GM21576 (cell line): Measurements from ENCODE around the gene PTPRF.

Source experiments
- ATAC-seq: cut with Tn5 transposase; IDR thresholded peaks from one replicate; pipeline ENCODE4 v1.9.1; 2021; ENCODE audit warnings: mild to moderate bottlenecking, moderate library complexity; ENCODE audit not compliant: unreplicated experiment

PTPRF gene

DNA sequence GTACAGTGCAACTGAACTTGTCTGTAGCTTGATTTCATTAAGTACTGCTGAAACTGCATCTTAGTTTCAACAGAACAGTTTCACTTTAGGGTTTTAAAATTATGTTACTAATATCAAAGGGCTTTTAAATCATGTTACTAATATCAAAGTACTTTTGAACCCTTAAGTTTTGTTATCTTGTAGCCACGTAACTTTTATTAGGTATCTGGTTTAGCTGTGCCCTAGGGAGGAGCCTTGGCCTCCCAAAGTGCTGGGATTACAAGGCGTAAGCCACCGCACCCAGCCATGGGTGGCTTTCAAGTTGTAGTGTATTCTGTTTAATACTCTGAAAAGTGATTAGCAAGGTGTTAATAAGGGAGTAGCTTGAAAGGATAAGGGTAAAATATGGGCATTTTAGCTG, 121.2 kb downstream of the PTPRF start:
- no peak for ATAC-seq

DNA sequence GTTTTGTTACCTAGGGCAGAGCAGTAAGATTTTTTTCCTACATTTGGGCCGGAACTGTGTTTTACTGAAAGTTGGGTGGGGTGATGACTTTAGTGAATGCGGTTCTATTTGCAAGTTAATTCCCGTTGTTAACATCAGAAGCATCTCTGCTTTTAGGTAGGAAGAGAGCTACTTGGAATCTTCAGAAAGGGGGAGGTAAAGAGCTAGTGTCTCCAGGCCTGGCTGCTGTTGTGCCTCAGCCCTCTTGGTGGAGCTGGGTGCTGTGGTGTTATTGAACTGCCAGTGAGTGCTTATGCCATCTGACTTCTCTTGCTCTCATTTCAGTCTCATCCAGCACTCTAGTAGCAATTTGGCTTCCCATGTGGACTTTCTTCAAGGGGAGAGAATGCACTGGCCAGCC, 122.7 kb downstream of the PTPRF start:
- ATAC-seq = no peak

DNA sequence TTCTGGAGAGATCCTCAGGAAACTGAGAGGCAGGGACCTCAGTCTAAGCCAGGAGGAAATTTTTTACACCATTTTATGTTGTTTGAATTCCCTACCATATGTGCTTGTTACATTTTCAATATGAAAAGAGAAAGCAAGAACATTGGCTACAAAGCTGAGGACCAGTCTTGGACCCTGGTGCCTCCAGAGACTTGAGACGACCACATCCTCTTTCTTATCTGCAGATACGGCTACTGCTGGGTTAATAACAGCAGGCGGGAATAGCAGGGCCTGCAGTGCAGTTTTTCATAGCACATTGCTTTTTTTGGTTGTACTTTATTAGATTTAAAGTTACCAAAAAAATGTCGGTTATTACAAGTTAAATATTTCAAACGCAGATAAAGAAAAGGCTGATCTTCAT, 123.2 kb downstream of the PTPRF start:
- ATAC-seq = no peak

DNA sequence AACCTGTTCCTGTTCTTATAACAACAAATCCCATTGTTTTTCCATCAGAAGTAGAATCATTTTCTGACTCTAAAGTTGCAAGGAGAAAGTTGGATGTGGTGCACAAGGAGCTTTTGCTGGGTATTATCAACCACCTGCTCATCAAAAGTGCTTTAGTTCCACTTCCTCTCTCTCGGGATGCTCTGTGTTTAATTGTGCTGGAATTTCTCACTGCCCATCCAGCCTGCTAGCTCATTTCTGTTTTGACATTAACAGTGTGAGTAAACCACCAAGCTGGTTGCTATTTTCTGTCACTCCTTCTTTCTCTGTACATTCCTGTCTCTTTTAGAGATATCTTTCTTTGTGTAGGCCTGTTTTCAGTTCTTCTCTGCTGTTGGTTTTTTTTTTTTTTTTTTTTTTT, 125.3 kb downstream of the PTPRF start:
- no peak for ATAC-seq

DNA sequence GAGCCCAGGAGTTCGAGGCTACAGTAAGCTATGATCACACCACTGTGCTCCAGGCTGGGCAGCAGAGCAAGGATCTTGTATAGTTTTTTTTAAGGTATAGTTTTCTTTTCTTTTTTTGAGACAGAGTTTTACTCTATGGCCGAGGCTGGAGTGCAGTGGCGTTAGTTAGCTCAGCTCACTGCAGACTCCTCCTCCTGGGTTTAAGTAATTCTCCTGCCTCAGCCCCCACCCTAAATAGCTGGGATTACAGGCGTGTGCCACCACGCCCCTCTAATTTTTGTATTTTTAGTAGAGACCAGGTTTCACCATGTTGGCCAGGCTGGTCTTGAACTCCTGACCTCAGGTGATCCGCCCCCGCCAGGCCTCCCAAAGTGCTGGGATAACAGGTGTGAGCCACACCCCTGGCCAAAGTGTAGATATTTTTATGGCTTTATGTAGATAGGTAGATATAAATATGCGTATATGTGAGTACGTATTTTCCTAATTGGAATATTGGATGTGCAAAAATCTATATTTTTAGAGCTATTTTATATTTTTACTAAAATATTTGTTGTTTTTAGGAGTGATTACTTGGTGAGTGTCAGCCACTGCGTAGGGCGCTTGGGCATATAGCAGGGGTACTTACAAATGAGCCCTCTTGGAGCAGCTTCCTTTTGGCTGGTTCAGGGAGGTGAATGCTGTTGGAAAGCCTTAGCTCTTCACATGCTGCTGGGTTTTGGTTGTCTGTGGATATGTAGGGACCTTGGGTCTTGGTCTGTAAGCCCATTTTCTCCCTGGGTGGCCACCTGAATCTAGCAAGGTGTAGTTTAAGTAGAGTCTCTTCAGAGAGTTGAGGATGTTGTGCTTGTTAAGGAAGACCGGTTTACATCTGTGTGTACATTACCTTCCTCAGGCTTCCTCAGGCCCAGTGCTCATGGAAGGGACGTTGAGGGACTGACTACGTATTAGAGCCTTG, 128.8 kb downstream of the PTPRF start:
- ATAC-seq = no peak

DNA sequence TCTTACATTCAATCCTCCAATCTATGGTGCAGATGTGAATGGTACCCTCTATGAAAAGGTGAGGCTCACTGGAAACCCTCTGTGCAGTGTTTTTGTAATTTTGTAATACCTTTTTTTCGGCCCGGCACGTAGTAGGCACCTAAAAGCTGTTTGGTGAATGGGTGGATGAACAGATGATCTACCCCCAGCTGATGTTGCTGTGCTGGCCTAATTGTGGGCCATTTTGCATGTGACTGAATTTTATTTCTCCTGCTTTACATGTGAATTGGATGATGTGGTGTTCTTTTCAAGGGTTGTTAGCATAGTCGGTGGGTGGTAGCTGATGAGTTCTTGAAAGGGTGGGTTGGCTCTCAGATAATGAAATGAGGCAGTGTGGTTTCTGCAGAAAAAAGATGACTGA, 129.7 kb downstream of the PTPRF start:
- ATAC-seq = no peak

DNA sequence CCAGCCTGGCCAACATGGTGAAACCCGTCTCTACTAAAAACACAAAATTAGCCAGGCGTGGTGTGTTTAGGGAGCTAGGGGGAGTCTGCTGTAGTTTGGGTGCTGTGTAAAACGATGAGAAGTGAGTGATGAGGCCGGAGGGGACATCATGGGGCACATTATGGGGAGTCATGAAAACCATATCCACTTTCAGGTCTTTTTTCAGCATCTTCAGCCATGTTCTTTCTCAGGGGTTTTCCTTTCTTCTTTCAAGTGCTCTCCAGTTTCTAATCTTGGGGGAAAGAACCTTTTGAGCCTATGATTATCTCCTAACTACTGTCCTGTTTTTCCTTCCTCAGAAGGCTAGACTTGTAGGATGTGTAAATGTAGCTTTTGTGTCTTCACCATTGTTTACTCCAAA, 133.7 kb downstream of the PTPRF start:
- ATAC-seq = no peak

DNA sequence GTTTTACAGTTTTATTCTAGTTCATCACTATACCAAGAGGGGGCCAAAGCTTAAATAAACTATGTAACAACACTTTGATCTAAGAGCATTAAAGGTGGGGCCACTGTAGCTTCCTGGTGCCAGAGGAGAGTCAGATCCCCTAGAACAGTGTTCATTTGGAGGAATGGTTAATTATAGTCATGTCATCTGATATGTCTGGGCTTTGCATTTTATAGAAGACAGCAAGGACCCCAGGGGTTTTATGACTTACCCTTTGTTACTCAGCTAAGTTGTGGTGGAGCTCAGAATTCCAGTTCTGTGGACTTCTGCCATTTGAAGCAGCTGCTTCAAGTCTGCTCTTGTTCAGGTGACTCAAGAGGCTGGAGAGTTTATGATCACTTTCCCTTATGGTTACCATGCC, 135.9 kb downstream of the PTPRF start:
- ATAC-seq = no peak

DNA sequence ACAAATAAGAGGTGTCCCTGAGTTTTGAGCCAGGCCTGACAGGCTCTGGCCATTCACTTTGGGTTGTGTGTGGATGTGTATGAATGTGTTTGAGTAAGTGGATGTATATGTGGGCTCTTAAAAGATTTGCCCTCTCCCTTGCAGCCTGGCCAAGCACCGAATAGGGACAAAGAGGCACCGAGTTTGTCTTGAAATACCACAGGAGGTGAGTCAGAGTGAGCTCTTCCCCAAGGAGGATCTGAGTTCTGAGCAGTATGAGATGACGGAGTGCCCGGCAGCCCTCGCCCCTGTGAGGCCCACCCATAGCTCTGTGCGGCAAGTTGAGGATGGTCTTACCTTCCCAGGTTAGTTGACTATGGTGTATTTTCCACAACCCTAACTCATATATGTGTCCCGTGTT, 138.3 kb downstream of the PTPRF start:
- no peak for ATAC-seq

DNA sequence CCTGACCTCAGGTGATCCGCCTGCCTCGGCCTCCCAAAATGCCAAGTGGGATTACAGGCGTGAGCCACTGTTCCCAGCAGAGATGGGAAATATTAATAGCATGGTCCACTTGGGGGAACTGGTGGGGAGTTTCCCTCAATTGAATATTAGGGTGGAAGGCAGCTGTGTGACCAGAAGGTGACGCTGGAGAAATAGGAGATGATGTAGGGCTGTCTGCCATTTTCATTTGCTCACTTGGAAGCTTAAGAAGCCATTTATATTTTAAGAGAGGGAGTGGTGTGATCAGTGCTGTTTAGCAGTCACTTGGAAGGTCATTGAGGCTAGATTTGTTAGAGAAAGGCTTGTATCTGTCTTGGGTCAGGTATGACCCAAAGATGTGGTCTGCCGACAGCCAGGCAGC, 139.2 kb downstream of the PTPRF start:
- ATAC-seq = no peak

DNA sequence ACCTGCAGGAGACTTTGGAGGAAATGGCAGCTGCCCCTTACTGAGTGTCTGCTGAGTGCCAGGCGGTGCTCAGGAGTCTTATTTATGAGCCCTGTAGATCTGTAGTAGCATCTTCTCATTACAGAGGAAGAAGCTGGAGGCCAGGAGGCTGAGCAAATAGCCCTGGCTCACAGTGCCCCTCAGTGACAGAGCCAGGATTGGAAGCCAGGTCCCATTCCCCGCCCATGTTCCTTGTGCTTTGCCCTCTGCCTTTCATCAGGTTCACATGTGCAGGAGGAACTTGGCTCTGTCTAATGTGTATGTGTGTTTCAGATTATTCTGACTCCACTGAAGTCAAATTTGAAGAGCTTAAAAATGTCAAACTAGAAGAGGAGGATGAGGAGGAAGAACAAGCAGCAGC, 140.5 kb downstream of the PTPRF start:
- no peak for ATAC-seq

DNA sequence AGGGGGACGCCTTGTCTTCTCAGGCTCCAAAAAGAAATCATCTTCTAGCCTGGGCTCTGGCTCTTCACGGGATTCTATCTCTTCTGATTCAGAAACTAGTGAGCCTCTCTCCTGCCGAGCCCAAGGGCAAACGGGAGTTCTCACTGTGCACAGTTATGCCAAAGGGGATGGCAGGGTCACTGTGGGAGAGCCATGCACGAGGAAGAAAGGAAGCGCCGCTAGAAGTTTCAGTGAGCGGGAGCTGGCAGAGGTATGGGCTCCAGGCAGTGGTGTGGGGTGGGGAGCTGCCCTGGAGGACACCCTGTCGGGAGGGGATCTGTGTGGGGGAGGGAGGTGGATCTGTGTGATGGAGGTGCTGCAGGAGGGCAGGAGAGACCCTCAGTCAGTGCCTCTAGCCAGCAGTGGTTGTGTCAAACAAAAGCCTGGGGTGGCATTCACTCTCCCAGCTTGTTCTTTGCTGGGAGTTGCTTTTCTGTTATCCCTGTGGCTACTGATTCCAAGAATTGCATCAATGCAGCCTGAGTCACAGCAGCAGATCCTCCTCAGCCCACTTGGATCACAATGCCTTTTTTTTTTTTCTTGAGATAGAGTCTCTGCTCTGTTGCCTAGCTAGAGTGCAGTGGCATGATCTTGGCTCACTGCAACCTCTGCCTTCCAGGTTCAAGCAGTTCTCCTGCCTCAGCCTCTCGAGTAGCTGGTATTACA, 141.1 kb downstream of the PTPRF start:
- no peak for ATAC-seq

DNA sequence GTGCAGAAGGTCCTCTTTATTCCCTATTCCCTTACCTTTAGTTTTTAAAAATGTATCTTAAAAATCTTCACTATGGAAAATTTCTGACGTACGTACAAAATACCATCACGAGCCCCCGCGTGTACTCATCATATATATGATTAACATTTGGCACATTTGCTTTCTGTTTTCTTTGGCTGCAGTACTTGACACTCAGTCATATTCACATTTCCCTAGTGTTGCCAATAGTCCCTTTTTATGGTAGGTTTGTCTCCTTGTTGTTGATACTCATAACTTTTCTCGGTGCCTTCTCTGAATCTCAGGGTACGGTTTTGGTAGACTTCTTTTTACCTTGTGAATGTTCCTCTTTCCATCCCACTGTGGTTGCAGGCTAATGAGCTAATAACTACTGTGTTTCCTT, 142.6 kb downstream of the PTPRF start:
- no peak for ATAC-seq
